DMS153 treated with DMSO at 0.1 percent for 48 hours (cell line): ENCODE results near the gene SAMD13.

Experiments used
- DNase-seq: peaks from one replicate; lab custom pipeline; 2025; ENCODE audit not compliant: unreplicated experiment; lab: John Stamatoyannopoulos, UW

The SAMD13 gene

GRCh38 chr1:84339503-84339902, 38.0 kb downstream of the SAMD13 start:
- no peak for DNase-seq

- DNase-seq, result no peak
These were observed 42.8 kb downstream of the SAMD13 start for GRCh38 chr1:84344286-84344685.

DNA sequence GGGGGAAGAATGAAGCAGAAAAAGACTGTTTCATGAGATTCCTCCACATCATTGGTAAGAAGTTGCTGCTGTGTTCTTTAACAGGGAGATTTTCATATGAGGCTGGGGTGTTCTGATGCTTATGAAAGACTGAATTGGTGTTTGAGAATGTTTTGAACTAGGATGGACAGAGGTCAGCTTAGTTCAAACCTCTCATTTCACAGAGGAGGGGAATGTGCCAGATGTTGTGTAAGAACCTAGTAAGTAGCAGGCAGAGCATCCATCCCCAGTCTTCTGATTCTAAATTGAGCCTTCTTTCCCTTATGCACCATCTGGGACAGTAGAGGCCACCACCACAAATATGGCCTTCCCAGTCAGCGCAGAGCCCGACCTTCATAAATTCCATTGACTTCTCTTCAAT, 43.7 kb downstream of the SAMD13 start:
- DNase-seq, result no peak

DNA sequence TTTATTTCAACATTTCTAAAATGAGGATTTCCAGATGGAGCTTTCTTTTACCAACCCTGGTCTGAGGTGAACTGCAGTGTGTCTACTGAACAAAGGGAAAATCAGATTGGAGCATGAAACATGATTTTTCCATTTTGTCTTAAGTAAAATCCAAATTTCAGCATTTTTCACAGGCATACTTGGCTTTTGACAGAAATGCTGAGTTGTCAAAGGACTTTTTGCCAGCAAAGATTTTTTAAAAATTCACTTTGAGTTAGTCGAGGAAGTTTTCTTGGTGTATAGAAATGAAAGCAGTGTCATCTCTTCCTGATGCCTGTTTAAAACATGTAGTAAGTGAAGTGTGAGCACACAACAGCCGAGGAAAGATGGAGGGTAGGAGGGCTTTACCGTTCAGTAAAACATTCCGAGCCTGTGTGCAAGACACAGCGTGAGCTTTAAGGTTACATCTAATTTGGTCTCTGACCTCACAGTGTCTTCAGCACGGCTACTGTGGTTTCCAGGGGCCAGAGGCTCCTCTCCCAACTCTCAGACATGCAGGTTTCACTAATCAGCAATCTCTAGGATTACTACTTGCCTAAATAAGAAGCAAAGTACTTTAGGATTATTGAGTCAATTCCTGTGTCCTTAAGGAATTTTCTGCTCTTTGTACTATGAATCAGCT, 45.9 kb downstream of the SAMD13 start:
- no peak for DNase-seq

DNA sequence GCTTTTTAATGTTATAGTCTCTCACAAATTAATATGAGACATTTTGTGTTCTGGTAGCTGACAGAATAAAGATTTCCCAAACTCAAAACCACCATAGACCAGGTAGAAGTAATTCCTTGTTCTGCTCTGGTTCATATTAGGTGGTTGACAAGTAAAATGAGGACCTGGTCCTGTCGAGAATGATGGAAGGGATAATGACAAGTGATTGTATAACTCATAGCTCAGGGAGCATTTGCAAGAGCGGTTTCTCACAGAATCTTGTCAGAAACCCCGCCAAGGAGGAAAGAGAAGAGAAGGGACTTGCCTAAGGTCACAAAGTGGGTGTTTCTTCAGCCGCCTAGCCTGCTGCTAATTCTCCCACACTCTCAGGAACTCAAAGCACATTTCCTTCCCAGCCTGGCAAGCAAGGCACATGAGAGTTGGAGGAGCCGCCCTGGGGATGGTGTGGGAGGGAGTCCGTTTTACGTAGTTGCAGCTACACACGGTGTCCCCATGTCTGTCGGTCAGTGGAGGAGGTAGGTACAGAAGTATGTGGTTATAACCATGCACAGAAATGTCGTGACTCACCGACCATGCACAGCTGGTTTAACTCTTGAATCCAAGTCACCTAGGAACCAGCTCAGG, 46.5 kb downstream of the SAMD13 start:
- DNase-seq, result no peak

- no peak for DNase-seq
These were observed 47.3 kb downstream of the SAMD13 start for GRCh38 chr1:84348759-84349158.

GRCh38 chr1:84350104-84350503, 48.6 kb downstream of the SAMD13 start:
- no peak for DNase-seq

DNA sequence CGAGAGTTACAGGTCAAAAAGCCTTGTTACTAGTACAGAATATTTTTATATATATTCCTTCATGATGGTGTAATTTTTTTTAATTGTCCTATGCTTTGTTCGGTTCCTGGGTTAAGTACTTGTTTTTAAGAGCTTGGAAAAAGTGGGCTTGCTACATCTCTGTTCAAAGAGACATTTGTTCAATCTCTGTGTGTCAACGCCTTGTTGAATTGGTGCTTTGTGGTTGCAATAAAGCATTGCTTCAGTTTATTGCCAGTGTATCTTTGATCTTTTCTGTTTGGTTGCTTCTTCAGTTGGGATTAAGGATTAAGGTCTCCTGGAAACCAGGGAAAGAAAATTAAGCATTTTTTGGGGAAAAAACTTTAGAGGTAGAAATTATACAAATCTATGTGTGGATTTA, 49.0 kb downstream of the SAMD13 start:
- no peak for DNase-seq

- no peak for DNase-seq
These were observed 51.0 kb downstream of the SAMD13 start for GRCh38 chr1:84352298-84353106.

DNA sequence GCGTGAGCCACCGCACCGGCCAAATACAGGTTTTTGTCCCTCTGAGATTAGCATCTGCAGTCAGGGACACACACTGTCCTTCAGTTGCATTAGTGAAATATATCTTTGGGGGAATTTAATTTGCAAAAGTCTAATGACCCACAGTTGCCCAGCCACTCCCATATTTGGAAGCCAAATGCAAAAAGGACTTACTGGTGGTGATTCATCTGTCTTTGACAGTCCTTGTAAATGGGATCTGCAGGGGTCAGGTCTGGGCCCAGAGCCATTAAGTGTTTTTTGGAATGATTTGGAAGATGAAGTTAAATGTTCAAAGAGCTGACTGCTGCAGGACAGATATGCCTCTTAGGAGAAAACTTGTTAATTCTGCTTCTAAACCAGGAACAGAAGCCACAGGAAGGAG, 52.2 kb downstream of the SAMD13 start:
- DNase-seq, result no peak

GRCh38 chr1:84355556-84355955, 54.0 kb downstream of the SAMD13 start:
- no peak for DNase-seq

DNA sequence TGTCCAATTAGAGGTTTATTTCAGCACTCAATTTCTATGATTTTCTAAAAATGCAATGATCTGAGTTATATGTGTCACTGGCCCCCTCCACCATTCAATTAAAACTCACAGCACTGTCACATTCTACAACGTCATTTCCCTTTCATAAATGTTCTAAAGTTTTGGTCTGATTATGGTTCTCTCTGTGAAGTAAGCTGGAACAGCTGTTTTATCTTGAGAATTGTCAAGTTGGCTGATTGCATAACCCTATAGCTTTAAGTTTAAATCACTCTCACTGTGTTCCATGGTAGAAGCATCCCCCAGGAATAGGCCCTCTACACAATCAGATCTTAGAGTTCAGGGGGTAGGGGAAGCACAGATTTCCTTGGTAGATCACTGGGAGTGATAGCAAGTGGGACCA, 55.4 kb downstream of the SAMD13 start:
- DNase-seq, result no peak

GRCh38 chr1:84358695-84359094, 57.2 kb downstream of the SAMD13 start:
- no peak for DNase-seq

DNA sequence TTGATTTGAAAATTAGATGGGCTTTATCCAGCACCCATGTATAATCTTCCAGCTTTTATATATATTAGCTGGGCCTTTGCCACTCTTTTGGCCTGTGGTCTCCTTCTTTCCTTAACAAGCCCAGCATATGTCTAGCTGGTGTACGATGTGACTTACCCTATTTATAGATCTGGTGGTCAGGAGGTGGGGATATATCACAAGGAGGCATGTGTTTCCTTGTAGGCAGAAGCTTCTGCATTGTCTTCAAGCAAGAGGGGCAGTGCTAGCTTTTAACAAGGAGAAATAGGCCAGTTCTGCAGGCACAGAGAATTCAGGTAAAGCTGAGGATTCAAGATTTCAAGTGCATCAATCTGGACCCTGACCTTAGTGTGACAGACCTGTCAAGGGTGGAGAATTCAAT, 58.8 kb downstream of the SAMD13 start:
- no peak for DNase-seq

- DNase-seq, result no peak
These were observed 60.3 kb downstream of the SAMD13 start for GRCh38 chr1:84361796-84362195.

DNA sequence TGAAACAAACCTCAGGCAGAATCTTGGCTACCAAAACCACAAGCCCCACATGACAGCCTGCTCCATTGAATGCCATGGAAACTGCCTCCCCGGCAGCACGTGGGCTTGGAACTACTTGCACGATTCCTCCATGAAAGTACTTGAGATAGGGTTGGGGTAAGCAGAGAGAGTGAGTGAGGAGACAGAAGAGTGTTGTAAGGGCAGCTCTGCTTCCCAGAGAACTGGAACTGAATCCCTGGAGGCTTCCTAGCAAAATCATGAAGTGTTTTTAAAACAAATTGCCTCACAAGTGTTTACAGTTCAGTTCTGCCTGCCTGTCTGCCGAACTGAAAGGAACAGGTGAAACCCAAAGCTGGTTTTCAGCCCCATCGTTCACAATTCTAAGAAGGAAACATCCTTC, 61.5 kb downstream of the SAMD13 start:
- DNase-seq, result peak; percentile 53

- DNase-seq, result no peak
These were observed 62.1 kb downstream of the SAMD13 start for GRCh38 chr1:84363622-84364021.

DNA sequence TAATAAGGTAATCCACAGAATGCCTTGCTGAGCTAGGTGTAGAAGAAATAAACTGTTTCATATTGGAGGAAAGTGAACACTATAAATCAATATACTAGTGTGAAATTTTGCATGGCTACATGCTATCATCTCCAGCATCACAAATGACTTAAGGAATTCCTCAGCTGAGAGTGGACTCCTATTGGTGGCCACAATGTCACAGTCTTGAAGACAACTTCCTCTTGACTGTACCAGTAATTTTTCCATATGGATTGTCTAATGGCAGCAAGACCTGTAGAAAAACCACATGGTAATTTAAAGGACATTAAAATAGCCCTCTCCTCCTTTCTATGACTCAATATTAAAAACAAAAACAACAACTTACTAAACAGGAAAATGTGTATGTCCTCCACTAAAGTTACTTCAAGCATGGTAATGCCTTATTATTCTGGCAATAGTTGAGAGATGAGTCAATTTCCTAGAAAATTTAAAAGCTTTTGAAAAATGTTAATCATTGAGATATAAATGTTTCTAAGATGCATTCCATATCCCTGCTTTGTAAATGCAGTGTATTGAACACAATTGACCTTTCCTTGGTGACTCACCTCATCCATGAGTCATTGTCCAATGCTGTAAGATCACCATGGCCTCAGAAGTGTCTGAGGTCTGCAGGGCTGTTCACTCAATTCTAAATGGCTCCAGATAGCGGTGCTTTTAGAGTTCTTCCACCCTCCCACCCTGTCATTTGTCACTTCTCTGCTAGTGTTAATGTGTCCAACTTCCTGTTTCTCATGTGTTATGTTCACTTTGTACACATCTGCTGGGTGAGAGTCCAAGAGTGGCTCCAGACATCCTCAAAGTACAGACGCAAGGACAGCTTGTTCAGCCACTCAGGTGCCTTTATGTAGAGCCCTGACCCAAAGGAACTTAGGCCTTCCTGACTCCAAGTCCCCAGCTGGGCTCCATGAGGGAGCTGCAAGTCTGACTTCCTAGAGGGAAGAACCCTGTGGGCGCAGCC, 64.0 kb downstream of the SAMD13 start:
- DNase-seq, result no peak

- DNase-seq, result no peak
These were observed 65.3 kb downstream of the SAMD13 start for GRCh38 chr1:84366786-84367185.

- no peak for DNase-seq
These were observed 65.7 kb downstream of the SAMD13 start for GRCh38 chr1:84367219-84367618.

DNA sequence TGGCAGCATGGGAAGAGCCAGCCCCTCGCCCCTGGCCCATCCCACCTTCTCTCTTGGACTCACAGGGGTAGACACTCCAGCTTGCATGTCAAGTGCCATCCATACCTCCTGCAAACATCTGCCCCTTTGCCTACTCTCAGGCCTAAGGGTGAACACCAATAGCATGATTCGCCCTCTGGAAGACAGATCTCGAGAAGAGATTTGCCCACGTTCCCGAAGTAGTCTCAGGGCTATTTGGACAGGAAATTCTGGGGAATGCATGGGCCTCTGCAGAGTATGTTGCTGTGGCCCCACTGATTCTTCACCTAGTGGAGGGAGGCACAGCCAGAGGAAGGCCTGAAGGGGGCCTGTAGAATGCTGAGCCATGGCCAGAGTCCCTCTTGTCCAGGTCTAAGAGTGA, 66.9 kb downstream of the SAMD13 start:
- no peak for DNase-seq
